ENCODE measurements around the gene NPL.

The NPL gene

GRCh38 chr1:182761396-182762395, 27.9 kb upstream of the NPL start:
- Histone ChIP-seq H3K36me3 (ENCODE audit: low read depth) (no peaks in the 10 kb centered on the region), H3K27me3 (ENCODE audit: insufficient read depth, poor library complexity, severe bottlenecking) (no peaks in the 10 kb centered on the region), H3K9me3 (ENCODE audit: severe bottlenecking) (no peaks in the 10 kb centered on the region), H3K4me1 (ENCODE audit: insufficient read depth, poor library complexity, severe bottlenecking) (no peaks in the 10 kb centered on the region), H3K4me3 (ENCODE audit: severe bottlenecking) (no peak overlapping the region), H3K27ac (ENCODE audit: poor library complexity, severe bottlenecking) (no peak overlapping the region)
- DNase-seq (ENCODE audit: low spot score) = no peak
- no peak for TF ChIP-seq CTCF (IDR thresholded peaks at IDR 0.05; ENCODE audit: poor library complexity, severe bottlenecking)
- ATAC-seq (ENCODE audit: low read depth) = no peak

- Histone ChIP-seq H3K27me3 (ENCODE audit: insufficient read depth, poor library complexity, severe bottlenecking) (no peaks in the 10 kb centered on the region), H3K4me3 (ENCODE audit: severe bottlenecking) (no peak overlapping the region), H3K4me1 (ENCODE audit: insufficient read depth, poor library complexity, severe bottlenecking) (no peaks in the 10 kb centered on the region), H3K27ac (ENCODE audit: poor library complexity, severe bottlenecking) (no peak overlapping the region), H3K36me3 (ENCODE audit: low read depth) (no peaks in the 10 kb centered on the region), H3K9me3 (ENCODE audit: severe bottlenecking) (no peaks in the 10 kb centered on the region)
- ATAC-seq (ENCODE audit: low read depth) (no peak), DNase-seq (ENCODE audit: low spot score) (no peak)
- TF ChIP-seq CTCF (IDR thresholded peaks at IDR 0.05; ENCODE audit: poor library complexity, severe bottlenecking) = no peak
Observed at GRCh38 chr1:182762536-182762935, 27.0 kb upstream of the NPL start.

- H3K4me1 ChIP-seq (ENCODE audit: insufficient read depth, poor library complexity, severe bottlenecking) = no peaks in the 10 kb centered on the region
- no peak overlapping the region for H3K27ac ChIP-seq (ENCODE audit: poor library complexity, severe bottlenecking)
- no peak for ATAC-seq (ENCODE audit: low read depth)
- H3K27me3 ChIP-seq (ENCODE audit: insufficient read depth, poor library complexity, severe bottlenecking) = no peaks in the 10 kb centered on the region
- no peaks in the 10 kb centered on the region for H3K36me3 ChIP-seq (ENCODE audit: low read depth)
- no peaks in the 10 kb centered on the region for H3K9me3 ChIP-seq (ENCODE audit: severe bottlenecking)
- DNase-seq (ENCODE audit: low spot score) = no peak
- no peak for TF ChIP-seq CTCF (IDR thresholded peaks at IDR 0.05; ENCODE audit: poor library complexity, severe bottlenecking)
- no peak overlapping the region for H3K4me3 ChIP-seq (ENCODE audit: severe bottlenecking)
Observed at GRCh38 chr1:182764029-182764727, 25.4 kb upstream of the NPL start.

GRCh38 chr1:182765391-182765790, 24.2 kb upstream of the NPL start:
- Histone ChIP-seq H3K4me3 (ENCODE audit: severe bottlenecking) (no peak overlapping the region), H3K36me3 (ENCODE audit: low read depth) (no peaks in the 10 kb centered on the region), H3K27me3 (ENCODE audit: insufficient read depth, poor library complexity, severe bottlenecking) (no peaks in the 10 kb centered on the region), H3K27ac (ENCODE audit: poor library complexity, severe bottlenecking) (no peak overlapping the region), H3K9me3 (ENCODE audit: severe bottlenecking) (no peaks in the 10 kb centered on the region), H3K4me1 (ENCODE audit: insufficient read depth, poor library complexity, severe bottlenecking) (no peaks in the 10 kb centered on the region)
- no peak for ATAC-seq (ENCODE audit: low read depth)
- no peak for TF ChIP-seq CTCF (IDR thresholded peaks at IDR 0.05; ENCODE audit: poor library complexity, severe bottlenecking)
- no peak for DNase-seq (ENCODE audit: low spot score)

Measured in RWPE2 (cell line).